GM18909 (cell line): ENCODE results near the gene MYO1C.
"Not testable (repeated sequence)": the region's sequence is repeated elsewhere in the genome, so short reads cannot be mapped to it uniquely, and the experiment has no call there.

Source experiments
- ATAC-seq: cut with Tn5 transposase; IDR thresholded peaks from one replicate; pipeline ENCODE4 v1.9.1; 2021; ENCODE audit warnings: mild to moderate bottlenecking; ENCODE audit not compliant: unreplicated experiment, poor library complexity

Gene MYO1C

DNA sequence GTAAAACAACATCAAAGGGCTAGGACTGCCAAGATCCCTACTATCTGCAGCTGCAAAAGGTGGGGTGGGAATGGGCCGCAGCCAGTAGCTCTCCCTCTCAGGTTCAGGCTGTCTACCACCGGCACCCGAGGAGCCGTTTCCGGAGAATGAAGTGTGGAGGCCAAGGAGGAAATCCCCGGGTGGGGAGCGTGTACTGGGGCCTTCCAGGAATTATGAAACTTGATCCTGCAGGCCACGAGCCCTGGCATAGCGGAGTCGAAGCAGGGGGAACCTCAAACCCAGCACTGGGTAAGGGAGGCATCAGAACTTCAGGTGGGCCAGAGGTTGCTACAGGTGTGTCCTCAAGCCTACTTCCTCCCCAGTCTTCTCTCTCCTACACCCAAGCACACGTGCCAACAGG is 18.8 kb upstream of the MYO1C start:
- no peak for ATAC-seq

DNA sequence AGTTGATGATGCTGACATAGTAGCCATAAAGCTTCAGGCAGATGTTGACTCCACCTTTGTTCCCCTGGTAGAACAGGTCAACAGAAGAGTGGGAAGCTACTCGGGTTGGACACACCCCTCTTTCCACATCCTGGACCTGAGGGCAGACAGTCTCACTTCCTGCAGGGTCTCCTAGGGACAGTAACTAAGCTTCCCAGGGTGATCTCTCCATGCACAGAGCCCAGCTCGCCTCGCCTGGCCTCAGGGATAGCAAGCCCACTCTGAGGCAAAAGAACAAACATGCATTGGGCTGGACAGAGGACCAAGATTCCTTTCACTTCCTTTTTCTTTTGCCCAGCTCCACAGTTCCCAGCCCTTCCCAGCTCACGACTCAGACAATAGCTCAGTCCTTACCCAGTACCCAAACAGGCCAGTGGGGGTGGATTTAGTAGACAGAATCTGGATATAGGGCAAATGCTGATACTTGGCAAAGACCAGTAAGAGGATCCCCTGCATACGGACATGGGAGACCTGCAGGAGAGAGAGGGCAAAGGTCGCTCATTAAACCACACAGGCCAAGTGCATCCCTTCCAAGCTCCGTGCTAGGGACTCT is 16.9 kb upstream of the MYO1C start:
- no peak for ATAC-seq

DNA sequence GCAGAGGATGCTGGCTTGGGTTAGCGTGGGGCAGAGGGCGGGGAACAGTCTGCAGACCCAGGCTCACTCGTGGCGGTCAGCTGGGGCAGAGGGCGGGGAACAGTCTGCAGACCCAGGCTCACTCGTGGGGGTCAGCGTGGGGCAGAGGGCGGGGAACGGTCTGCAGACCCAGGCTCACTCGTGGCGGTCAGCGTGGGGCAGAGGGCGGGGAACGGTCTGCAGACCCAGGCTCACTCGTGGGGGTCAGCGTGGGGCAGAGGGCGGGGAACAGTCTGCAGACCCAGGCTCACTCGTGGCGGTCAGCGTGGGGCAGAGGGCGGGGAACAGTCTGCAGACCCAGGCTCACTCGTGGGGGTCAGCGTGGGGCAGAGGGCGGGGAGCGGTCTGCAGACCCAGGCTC is 16.2 kb upstream of the MYO1C start:
- not testable (repeated sequence) for ATAC-seq

DNA sequence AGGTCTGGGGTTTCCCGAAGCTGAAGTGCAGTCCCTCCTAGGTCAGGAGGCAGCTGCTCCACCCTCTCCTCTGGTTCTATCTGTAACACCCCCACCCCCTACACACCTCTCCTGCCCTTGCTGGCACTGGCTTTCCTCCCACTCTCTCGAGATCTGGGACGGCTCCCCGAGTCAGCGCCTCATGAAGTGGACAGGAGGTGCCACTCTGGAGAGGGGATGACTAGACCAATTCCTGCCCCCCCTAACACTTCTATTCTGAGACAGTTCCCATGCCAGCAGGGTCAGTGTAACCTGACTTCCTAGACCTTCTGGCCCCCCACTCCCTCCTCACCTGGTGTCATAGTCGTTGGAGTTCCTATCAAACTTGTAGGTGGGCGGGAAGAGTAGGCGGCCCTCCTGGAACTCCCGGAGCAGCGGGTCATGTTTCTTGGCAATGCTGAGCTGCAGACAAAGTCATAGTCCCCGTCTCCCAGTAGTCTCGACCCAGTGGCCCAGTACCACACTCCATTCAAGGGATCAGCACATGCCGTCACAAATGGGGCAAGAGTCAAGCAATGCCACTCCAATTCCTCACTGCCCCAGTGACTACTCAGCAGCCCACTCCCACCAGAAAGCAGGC is 14.3 kb upstream of the MYO1C start:
- no peak for ATAC-seq

DNA sequence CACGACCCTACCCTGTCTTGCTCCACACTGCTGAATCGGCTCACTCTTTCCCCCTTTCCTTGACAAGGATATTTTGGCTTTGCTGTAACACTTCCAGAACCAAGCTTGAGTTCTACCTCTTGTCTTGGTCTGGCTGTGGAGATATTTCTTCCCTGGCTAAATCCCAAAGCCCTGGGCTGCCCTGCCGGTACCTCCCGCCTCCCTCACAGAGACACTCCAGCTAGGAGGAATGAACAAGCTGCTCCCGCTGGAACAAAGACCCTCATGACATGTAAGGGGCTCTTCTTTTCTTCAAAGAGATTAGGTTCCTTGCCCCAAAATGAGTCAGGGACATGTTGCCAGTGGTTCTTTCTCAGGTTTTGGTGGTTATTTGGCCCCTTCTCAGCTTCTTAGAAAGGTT is 13.1 kb upstream of the MYO1C start:
- ATAC-seq: no peak

DNA sequence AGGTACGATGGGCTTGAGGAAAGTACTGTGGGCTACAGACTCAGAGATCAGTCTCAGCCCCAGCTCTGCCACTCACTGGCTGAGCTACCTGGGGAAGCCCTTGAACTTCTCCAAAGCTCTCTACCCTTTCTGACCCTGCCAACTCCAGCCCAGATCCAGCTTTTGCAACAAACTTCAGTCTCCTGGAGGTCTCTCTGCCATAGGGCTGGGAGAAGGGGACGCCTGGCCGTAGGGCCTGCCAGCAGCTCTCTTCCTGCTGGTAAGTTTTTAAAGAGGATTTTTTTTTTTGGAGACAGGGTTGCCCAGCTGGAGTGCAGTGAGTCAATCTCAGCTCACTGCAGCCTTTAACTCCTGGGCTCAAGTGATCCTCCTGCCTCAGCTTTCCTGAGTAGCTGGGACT is 12.4 kb upstream of the MYO1C start:
- no peak for ATAC-seq

DNA sequence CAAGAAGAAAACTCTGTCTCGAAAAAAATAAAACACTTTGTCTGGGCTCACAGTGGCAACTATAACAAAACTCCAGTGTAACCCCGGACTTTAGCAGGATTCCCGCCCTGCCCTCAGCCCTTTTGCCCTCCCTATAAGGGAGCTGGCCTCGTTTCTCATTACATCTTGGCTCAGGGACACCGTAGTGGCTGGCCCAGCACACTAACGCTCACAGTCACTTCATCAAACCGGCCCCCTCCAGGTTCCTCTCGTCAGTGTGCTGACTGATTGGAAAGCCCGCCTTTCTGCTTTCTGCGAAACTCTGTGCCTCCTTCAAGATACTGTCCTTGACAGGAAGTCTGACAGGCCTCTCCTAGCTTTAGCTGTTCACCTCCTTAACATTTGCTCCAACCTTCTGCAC is 11.2 kb upstream of the MYO1C start:
- no peak for ATAC-seq

DNA sequence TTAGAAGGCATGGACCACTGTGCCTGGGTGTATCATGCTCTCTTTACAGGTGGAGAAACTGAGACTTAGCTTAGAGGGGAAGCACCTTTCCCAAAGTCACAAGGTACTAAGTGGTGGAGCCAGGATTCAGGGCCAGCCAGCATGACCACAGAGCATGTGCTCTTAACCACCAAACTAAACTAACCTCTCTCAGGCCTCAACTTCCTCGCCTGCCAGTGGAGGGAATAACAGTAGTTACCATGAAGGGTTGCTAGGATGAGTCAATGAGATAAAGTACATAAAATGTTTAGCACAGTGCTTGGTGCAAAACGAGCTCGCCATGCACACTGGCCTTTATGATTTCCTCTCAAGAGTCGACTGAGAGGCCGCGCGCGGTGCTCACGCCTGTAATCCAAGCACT is 6.4 kb upstream of the MYO1C start:
- ATAC-seq: no peak

DNA sequence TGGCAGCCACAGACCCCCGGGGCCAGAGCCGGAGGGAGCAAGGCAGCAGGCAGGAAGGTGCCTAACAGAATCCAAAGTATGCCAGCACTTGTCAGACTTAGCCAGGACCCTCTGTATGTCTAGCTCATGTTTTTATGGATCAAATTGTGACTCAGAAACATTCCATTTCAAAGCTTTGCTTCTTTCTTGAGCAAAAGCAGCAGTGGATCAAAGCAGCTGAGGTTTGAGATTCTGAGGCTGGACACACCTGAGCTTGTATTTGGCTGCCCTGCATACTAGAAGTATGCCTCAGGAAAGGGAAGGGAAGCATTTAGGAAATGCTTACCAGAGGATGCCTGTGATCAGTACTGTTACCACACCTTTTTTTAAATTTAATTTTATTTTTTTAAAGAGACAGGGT is 5.7 kb upstream of the MYO1C start:
- ATAC-seq: no peak

DNA sequence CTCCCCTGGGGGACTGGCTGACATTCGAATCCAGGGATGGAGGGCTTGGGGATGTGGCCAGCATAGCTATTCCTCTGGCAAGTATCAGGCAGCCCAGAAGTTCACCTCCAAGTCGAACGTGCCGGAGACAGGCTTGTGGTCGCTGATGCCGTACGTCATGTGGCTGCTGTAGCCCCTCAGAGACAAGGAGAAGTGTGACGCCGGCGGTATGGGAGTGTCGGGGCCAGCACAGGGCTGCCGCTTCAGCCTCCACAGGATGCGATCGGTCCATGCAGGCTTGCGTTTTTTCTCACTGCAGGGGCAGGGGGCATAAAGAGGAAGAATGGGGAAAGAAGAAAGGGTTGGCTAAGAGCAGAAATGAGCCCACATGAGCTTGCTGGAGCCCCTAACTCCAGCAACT is 5.3 kb upstream of the MYO1C start:
- ATAC-seq: no peak

DNA sequence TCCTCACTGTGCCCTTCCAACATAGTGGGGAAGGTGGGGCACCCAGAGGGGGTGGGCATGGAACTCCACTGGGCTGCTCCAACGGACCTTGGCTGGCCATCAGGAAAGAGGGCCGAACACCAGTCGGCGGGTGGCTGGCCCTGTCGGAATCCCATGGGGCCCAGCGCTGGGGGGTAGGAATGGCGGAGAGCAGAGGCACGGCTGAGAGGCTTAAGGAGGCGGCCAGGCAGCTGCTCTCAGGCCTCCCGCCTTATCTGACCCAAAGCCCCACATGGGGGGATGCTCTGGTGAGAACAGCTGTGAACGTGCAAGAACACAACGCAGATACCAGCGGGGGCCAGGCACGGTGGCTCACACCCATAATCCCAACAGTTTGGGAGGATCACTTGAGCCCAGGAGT is 4.4 kb upstream of the MYO1C start:
- ATAC-seq: no peak

DNA sequence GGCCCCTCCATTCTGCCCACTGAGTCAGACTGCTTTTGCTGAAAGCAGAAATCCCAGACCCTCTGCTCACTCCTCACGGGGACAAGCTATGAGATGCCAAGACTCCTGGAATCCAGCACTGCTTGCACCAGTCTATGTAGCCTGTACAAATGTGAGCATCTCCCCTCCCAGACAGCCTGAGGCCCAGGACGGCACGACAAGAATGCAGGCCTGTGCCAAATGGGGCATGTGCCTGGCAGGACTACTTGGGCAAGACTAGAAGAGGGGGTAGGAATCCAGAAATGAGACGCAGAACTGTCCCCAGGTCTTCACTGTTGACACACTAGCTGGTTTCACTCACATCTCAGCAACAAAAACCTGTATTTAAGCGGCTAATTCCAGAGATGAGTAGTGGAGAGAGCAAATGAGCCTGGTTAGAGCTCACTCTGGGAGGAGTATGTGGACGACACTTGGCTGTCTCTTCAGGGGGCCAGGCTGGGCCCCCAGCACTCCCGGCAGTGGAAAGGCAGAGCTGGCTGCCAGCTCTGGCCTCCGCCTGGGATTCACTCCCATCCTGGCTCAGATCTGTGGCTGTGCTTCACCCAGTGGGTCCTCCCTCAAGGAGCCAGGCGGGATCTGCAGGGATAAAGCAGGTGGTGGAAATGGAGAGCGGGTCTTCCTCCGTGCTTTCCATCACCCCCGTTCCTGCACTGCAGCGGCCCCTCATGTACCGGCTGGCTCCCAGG is 2.9 kb upstream of the MYO1C start:
- no peak for ATAC-seq

DNA sequence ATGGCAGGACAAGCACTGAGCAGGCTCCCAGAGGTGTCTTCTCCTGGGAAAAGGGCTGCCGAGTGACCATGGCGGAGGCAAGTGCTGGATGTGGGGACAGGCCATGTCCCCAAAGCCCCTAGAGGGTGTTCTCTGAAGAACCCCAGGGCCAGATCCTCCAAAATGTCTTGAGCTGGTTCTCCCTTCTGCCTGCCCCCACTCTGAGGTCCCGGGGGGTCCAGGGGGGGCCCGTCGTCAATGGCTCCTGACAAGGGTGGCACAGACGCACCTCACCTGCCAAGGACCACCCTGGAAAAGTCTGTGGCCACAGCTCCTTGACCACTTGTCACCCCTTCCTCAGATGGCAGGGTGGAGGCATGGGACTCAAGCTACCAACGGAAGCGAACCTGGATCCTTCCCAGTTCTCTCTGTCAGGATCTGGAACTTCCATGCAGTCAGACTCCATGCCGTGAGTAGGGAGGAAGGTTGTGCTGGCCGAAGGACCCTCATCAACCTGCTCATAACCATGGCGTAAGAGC is 2.3 kb upstream of the MYO1C start:
- ATAC-seq: no peak

DNA sequence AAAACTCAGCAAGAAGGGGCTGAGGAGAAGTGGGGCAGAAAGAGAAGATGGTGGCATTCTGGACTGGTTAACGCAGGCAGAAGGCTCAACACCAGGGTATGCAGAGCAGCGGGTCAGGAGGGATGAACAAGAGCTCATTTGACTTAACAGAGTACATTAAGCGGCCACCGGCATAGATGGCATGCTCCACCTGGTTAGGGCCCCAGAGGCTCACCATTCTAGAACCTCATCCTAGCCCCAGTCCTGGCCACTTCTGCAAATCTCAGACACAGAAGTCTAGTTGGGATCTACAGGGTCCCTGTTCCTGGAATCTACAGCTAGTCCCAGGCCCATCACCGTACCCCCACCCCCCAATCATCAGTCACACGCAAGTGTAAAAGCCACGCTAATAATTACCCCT is 1.7 kb upstream of the MYO1C start:
- ATAC-seq: no peak

DNA sequence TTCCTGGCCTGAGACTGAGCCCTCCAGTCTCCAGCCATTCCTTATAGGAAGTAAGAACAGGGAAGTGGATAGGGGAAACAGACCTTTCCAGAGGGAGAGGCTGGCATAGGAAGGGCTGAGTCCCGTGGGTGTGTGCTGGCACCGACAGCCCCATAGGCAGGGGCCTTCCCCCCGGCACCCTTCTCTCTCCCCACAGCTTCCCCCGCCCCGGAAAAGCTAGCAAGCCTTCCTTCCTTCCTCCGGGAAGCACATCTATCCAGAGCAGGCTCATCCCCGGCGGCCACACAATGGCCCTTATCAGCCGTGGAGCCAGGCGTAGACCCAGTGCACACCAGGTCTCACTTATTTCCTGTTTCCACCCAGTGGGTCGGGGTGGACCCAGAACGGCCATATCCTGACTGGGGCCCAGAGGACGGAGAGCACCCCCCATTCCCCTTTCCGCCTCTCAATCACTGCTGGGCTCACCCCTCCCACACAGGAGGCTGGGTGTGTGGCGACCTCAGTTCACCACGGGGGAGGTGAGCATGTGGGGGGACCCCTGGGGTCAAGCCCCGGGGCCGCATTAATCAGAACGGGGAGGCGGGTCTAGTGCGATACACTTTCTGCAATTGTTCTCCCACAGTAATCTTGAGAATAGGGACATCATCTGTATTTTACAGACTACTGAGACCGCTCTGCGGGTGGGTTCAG is 950 bp upstream of the MYO1C start:
- ATAC-seq: no peak

DNA sequence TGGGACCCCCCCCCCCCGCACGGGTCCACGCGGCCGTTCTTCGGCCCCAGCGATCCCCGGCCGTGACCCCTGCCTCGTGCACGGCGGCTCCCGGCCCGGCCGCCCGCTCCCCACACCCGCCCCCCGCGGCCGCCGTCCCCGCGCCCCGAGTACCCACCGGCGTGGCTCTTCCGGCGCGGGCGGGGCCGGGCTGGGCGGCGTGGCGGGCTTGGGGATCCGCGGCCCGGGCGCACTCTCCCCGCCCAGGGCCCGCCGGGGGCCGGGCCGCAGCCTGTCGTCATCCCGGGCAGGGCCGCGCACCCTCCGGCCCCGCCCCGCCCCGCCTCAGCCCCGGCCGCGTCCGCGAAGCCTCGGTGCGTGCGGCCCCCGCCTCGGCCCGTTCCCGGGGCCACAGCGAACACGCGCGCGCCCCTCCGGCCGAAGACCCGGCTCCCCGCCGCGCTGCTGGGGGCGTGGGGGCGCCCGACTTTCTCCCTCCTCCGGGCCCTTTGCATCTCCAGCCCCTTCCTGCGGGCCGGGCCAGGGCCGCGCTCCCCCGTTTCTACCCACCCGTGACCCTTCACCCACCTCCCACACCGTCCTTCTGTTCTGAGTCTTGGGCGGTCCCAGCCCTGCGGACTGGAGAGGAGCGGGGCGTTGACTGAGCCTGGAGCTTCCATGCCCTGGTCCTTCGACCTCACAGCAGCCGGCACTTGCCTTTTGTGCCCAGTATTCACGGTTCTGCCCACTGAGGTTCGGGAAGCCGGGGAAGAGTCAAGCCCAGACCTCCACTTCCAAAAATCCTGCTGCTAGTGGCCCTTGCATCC is 840 bp downstream of the MYO1C start:
- ATAC-seq: peak; percentile 36

DNA sequence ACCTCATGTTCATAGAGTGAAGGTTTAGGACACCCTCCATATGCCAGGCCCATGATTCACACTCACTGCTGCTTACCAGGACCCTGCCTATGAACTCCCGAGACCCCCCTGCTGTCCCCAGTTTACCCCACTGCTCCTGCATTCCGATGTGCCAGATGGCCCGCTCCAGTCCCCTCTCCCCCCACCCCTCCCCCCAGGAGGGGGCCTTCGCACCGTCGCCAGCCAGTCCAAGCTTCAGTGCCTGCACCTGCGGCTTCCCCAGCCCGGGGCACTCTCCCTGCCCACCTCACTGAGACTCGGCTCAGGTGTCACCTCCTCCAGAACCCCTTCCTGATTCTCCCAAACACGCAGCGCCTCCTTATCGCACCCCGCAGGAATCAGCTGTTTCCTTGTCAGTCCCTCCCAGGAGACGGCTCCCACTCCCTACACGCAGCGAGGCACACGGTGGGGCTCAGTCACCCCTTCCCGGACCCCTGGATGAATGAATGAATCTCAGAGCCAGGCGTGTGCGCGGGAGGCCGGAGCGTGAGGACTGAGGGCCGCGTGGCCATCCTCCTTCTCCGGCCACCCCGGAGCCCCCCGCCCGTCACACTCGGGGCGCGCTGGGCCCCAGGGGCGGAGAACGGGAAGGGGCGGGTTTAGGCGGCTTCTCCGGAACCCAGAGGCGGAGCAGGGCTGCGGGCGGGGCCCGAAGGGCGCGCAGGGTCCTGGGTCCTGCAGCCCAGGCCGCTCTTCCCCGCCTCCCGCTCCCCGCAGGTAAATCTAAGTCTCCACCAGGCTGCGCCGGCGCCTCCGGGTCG is 1.6 kb downstream of the MYO1C start:
- peak; percentile 46 for ATAC-seq

DNA sequence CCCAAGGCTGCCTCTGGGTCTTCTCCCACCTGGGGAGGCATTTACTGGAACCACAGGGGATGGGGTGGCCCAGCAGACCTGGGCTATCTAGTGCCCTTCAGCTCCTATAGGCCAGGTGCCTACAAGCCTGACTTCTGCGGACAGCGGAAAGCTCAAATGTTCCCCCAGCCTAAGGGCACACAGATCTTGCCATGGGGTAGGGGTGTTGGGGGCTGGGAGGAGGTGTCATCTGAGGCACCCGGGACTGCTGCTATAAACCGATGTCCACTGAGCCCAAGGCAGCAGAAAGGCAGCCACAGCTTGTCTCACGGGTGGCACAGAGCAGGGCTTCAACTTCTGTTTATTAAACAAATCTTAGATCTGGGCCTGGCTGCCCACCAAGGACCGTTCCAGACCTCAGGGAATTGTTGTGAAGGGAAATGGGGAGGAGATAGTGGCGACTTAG is 3.6 kb downstream of the MYO1C start:
- no peak for ATAC-seq
